ENCODE data around the gene PTPRN2.

The PTPRN2 gene

DNA sequence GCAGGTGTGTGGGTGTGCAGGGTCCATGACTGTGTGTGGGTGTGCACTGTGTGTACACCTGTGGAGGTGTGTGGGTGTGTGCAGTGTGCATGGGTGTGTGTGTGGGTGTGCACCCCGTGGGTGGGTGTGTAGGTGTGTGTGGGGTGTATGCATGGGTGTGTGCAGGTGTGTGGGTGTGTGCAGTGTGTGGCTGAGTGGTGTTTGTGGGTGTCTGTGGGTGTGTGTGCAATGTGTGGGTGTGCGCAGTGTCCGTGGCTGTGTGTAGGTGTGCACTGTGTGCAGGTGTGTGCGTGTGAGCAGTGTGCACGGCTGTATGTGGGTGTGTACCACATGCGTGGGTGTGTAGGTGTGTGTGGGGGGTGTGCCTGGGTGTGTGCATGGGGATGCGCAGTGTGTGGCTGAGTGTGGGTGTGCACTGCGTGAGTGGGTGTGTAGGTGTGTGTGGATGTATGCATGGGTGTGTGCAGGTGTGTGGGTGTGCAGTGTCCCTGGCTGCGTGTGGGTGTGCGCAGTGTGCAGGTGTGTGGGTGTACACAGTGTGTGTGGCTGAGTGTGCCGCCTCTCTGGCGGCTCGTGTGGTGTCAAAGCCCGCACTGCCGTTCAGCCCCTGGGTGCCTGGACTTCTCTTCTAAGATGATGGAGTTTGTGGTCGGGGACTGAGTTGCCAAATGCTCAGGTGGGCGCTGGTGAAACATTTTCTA is 1042.5 kb downstream of the PTPRN2 start:
- DNase-seq (ENCODE audit: low read depth): no peak

DNA sequence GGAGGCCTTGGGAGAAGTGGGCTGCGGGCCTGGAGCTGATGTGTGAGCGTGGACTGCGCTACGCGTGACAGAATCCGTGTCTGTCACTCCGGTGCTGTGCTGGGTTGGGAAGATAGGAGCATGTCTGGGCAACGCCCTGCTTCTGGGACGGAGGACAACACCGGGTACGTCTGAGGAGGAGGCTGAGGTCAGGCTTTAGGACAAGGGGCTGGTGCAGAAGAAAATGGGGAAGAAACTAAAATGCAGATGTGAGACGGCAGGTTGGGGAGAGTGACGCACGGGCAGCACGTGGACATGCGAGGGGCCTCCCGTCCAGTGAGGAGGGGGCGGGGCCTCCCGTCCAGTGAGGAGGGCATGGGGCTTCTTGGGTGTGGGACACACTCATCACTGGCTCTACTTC is 1043.4 kb downstream of the PTPRN2 start:
- no peak for DNase-seq (ENCODE audit: low read depth)

DNA sequence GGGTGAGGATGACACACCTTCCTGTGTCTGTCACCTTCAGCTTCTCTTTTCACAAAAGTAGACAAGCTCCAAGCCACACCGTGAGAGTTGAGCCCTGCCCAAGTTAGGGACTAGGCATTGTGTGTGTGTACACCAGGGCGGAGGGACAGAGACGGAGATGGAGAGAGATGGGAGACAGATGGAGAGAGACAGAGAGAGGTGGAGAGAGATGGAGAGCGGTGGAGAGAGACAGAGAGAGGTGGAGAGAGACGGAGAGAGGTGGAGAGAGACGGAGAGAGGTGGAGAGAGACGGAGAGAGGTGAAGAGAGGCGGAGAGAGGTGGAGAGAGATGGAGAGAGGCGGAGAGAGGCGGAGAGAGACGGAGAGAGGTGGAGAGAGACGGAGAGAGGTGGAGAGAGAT is 1043.8 kb downstream of the PTPRN2 start:
- no peak for DNase-seq (ENCODE audit: low read depth)

DNA sequence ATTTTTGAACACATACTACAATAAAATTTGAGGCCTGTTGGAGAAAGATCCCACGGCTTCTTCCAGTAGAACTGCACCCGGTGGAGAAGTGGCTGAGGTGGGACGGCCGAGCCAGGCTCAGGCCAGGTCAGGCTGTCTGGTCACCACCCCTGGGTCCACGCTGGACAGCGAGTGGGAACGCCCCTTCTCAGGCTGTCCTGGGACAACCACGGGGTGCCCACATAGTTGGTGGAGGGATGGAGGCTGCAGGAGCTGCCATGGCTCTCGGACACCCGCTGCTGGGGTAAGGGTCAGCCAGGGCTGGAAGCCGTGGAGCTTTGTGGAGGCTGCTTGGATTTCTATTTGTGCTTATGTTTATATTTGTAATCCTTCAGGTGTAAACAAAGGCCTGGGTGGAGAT is 1044.3 kb downstream of the PTPRN2 start:
- no peak for DNase-seq (ENCODE audit: low read depth)

DNA sequence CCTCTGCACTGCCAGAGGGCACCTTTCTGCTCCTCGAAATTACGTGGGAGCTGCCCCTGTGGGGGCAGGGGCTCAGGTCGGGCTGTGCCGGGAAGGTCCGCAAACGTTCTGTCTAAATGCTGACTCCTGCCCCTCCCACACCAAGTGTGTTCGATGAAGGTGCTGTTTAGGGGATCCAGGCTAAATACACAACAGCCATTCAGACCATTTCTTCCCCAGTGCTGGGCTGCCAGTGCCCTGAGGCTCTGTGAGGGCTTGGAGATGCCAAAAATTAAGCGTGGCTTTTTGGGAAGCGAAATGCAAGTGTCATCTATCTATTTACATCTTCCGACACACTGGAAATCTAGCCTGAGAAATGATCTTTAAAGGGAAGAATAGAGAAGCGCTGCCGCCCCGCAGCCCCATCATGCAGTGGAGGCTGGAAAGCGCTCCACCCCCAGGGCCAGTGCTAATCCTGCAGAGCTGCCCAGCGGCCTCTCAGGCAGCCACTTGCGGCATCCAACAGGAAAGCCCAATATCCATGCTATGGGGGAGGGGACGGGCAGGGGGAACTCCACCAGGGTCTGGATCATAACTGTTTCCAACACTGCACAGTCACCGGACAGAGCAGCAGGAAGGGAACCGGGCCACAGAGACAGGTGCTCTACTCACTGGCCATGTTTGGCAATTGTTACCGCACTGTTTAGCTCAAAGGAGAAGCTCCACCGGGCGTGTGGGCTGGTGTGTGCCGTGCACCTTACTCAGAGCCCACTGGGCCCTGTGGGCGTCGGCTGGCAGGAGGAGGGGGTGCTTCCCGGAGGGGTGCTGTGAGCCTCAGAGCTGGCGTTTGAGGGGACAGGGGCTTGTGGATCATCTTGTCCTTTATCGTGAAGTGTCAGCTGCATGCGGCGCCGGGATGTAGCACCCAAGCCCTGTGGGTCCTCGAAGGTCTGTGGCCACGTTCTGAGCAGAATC is 1045.3 kb downstream of the PTPRN2 start:
- no peak for DNase-seq (ENCODE audit: low read depth)

DNA sequence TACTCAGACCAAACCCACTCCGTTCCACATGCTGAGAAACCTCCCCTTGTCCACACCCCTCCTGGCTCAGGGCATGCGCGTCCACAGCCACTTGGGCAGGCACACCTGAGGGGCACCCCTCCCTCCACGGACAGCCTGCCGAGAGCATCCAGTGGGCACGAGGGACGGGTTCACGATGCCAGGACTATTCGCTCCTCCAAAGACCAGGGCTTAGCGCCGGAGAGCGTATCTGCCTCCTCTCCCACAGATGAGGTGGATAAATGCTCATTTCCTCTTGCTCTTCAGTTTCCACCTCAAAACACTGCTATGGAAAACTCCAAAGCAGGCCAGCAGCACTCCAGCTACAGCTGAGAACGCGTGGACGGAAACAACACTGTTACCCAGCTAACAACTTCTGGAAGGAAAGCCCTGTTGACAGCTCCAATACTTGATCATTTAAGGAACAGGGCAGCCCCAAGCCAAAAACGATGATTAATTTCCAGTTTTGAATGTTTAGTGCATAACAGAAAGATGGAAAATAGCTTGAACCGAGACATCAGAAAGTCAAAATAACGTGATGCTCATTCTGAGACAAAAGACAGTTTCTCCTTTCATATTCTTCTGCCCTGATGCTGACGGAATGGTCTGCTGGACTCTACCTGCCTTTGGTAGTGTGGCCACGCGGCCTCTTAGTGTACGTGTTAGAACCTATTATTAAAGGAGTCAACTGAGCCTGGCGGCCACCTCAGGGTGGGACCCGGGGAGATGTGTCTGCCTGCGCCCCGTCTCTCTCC is 1046.1 kb downstream of the PTPRN2 start:
- DNase-seq (ENCODE audit: low read depth): no peak

DNA sequence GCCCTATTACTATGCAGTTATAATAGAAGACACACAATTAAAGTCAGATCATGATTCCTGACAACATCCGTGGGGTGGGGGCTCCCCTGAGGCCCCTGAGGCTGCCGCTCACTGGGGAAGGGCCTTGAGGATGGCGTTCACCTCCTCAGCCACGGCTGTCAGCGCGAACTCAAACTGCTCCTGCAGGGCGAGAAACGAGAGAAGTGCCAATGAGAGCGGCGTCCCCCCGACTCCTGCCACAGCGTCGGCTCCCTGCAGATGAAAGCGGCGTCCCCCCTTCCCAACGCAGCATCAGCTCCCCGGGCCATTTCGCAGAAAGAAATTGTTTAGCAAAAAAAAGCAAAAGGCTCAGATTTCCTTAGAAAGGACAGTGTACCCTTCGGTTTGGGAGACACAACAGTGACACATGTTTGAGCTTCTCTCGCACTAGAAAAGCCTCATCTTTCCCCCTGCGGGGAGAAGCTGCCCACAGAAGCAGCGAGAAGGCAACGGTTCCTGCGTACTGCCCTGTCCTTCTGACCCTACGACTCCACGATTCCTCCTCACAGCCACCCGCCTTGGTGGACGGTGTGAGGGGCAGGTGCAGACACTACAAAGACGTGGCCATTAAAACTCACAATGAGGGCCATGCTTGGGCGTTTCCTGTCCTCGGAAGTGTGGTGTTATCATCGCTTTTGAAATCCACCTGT is 1046.9 kb downstream of the PTPRN2 start:
- no peak for DNase-seq (ENCODE audit: low read depth)

DNA sequence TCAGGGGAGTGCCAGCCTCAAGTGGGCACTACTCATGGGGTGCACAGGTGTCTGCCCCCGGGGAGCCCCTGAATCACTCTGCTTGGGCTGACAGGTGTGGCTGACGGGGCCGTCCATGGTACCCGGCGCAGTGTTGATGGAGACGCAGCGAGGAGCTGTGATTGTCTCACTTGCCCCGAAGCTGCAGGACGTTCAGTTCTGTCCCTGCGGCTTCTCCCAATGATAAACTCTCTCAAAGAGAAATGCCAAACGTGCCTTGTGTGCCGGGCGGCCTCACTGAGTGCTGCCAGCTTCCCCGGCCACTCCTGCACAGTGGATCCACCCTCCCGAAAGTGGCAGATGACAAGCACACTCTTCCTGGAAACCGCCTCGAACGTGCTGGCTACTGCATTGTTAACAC is 1047.6 kb downstream of the PTPRN2 start:
- DNase-seq (ENCODE audit: low read depth): no peak

DNA sequence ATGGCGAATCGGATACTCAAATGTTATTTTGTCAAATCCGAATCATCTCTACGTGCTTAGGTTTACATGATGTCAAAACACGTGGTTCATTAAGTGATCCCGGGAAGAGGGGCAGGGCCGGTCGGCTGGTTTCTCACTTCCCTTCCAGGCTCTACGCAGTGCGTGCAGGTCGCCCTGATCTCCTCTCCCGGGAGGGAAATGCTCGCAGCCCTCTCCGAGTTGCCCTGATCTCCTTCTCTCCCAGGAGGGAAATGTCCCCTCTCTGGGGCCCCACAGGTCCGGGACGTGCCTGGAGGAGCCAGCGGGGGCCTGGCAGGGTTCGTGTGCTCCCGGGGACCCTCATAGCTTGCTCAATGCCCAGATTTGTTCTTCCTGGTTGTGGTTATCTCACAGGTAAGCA is 1048.1 kb downstream of the PTPRN2 start:
- DNase-seq (ENCODE audit: low read depth): no peak

DNA sequence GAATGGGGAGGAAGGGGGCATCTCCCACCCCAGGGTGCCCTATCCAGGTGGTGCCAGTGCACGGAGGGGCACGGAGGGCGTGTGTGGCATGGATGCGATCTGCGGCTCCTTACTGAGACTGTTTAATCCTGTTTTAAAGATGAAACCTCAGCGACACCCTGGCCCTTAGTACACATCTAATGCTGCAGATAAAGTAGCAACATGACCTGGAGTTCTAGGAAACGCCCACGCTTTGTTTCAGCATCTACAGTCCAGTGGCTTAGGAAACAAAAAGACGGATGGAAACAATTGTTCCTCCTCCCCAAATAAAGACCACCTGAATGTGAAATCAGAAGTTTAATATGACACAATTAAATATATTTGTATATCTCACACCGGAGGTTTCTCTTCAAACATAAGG is 1048.9 kb downstream of the PTPRN2 start:
- DNase-seq (ENCODE audit: low read depth): no peak

DNA sequence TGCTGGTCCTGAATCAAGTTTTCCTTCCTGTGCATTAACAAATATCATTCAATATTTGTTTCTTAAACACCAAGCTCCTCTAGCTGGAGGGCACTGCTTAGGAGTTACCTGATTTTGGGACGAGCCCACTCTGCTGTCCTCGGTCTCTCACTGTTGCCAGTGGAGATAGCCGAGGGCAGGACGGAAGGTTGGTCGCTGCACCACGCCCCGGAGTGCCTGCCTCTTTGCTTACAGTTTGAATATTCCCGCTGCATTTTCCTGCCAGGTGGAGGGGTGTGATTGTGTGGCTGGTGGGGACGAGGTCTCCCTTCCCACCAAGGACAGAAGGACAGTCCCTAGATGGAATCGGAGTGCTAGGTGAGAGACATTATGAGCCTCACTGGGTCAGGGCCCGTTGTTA is 1049.3 kb downstream of the PTPRN2 start:
- DNase-seq (ENCODE audit: low read depth): no peak

DNA sequence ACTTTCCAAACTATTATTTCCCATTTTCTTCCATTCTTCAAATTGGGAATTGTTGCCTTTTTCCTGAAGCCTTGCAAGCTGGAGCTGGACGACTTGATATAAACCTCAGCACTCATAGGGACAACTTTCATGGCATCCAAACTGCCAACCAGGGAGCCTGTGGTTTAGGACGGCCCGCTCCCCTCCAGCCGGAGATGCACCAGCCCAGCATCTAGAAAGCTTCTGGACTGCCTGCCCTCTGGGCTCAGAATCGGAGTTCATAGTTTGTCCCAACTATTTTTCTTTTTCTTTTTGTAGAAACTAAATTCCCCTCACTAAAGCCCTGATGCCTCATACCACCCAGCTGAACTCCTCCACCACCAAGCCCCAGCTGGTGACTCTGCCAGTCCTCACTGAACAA is 1050.6 kb downstream of the PTPRN2 start:
- DNase-seq (ENCODE audit: low read depth): no peak

DNA sequence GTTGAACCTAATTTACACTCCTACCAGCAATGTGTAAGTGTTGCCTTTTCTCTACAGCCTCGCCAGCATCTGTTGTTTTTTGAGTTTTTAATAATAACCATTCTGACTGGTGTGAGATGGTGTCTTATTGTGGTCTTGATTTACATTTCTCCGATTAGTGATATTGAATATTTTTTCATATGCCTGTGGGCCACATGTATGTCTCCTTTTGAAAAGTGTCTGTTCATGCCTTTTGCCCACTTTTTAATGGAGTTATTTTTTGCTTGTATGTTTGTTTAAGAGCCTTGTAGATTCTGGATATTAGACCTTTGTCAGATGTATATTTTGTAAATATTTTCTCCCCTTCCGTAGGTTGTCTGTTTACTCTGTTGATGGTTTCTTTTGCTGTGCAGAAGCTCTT is 1055.6 kb downstream of the PTPRN2 start:
- no peak for DNase-seq (ENCODE audit: low read depth)

DNA sequence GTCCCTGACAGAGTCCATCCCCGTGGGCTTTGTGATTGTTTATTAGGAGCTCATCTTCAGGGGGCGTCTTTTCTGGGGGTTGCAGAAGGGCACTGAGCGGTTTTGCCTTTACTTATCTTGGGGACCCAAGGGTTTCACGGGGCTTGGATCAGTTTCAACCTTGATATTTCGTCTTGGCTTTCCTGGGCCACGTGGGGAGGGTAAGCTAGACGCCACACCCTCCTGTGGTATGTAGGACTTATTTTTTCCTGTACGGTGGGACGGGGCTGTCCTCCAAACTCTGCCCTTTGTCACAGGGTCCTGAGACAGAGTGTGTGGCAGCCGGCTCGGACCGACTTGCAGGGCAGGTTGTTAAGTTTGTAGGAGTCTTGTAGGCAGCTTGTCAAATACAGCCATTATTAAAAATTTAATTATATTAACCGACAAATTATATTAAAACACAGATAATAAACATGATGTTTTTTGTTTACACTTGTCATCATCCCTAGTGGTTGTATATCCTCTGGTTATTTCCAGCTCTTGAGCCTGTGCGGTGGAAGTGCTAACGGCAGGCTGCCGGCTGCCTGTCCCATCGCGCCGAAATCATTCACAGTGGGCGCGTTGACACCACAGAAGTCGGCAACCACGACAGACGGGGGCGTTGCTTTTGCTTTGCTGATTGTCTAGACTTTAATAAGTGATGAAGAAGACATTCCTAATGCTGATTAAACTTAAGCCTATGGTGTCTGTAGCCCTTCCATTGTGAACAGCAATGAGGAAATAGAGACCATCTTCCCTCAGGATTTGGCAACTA is 1057.7 kb downstream of the PTPRN2 start:
- no peak for DNase-seq (ENCODE audit: low read depth)

DNA sequence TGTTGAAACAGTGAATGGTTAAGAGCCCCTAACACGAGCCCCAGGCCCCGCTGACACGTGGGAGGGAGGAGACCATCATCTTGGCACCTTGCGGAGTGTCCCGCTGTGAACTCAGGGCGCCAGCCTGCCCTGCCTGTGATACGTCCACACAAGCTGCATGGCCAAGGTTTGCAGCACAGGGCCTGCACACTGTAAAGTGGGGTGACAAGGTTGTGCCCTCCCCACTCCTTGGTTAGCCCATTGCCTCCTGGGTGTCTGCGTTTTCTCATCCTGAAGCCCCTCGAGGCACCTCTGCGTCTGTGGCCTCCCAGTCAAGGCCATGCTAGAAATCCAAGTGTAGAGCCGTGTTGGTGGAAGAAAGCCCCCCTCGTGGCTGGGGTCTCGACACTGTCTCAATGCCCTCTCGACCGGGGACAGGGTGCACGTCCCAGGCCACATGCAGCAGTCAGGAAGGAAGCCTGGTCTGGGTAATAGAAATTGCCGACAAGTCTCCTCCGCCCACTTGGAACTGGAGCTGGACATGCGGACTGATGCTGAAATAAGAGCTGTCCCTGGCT is 1058.8 kb downstream of the PTPRN2 start:
- DNase-seq (ENCODE audit: low read depth): no peak

DNA sequence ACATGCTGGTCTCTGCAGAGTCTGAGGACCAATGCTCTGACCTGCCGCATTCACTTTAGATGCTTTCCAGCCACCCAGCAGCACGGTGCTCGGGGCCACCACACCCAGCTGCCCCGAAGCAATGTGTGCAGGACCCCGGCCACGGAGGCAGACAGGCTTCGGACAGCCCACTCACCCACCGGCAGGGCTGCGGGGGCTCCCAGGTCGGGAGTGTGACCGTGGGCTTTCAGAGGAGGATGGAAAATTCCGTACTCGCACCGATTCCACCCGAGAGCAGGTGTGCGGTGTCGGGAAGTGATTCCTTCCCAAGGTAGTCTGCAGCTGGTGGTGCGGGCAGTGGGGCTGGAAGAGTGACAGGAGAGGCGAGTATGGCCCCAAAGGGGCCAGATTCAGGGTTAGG is 1059.9 kb downstream of the PTPRN2 start:
- no peak for DNase-seq (ENCODE audit: low read depth)

DNA sequence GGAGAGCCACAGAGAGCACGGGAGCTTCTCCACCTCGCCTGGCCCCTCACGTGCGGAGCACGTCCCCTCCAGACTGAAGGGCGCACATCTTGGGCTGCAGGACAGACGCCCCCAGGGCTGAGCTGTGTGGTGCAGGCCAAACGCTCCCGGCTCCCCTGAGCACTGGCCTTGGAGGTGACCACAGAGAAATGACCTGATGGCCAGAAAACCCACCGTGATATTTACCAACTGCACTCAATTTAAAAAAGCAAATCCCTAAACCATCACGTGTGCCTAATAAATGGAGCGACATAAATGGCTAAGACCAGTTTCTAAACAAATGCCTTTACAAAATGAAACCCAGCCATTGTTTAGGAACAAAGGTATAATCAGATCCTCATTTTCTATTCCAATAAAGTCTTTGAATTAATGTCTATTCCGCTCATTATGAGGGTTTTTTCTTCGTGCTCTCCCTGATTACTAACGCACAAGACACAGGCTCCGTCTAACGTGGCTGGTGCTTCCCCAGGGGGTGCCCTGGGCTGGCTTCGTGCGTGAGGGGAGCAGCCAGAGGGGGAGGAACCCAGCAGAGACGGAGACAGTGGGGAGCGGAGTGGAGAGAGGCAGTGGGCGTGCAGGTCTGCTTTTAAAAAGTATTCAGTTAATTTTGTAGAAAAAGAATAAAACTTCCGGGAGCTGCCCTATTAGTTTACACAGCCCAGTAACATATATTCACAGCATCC is 1060.5 kb downstream of the PTPRN2 start:
- DNase-seq (ENCODE audit: low read depth): no peak

DNA sequence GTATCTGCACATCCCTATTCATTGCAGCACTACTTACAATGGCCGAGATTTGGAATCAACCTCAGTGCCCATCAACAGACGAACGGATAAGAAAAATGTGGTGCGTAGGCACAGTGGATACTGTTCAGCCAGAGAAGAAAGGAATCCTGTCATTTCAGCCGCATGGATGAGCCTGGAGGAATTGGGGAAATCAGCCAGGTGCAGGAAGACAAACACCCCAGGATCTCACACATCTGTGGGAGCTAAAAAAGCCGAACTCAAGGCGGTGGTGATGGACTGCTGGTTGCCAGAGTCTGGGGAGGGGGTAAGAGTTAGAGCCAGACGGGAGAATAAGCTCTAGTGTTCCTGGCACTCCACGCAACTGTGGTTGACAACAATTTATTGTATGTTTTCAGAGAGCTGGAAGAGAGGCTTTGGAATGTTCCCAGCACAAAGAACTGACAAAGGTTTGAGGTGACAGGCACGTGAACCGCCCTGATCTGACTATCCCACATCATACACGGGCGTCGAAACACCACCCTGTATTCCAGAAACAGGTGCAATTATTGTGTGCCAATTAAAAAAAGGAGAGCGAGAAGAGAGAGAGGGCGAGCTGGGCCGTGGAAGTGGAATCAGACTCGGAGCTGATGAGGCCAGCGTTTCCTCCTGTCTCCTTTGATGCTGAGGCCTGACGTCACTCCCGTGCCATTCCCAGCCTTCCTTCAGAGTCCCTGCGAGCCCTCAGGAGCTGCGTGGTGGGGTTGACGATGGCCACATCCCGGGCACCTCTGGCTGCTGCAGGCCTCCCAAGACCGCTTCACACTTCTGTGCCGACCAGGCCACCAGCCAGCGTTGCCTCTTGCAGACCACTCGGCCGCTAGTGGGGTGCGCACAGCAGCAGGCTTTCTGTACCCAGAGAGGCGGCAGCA is 1061.4 kb downstream of the PTPRN2 start:
- DNase-seq (ENCODE audit: low read depth): no peak

DNA sequence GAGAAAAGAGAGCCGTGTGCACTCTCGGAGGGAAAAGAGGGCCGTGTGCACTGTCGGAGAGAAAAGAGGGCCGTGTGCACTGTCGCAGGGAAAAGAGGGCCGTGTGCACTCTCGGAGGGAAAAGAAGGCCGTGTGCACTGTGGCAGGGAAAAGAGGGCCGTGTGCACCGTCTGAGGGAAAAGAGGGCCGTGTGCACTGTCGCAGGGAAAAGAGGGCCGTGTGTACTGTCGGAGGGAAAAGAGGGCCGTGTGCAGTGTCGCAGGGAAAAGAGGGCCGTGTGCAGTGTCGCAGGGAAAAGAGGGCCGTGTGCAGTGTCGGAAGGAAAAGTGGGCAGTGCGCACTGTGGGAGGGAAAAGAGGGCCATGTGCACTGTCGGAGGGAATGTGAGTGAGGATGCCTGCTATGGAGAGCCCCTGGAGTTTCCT is 1062.1 kb downstream of the PTPRN2 start:
- DNase-seq (ENCODE audit: low read depth): no peak
